SIG-M5 treated with dmso at 0.1 percent for 504 hours (cell line): ENCODE data around the gene R3HDM2.
"Not testable (repeated sequence)": the region's sequence is repeated elsewhere in the genome, so short reads cannot be mapped to it uniquely, and the experiment has no call there.

Source experiments
- DNase-seq: peaks from one replicate; lab custom pipeline; 2025; ENCODE audit not compliant: unreplicated experiment; lab: John Stamatoyannopoulos, UW

R3HDM2 gene

GRCh38 chr12:57429473-57430111 is 1.3 kb downstream of the R3HDM2 start:
- peak; percentile 24 for DNase-seq

DNA sequence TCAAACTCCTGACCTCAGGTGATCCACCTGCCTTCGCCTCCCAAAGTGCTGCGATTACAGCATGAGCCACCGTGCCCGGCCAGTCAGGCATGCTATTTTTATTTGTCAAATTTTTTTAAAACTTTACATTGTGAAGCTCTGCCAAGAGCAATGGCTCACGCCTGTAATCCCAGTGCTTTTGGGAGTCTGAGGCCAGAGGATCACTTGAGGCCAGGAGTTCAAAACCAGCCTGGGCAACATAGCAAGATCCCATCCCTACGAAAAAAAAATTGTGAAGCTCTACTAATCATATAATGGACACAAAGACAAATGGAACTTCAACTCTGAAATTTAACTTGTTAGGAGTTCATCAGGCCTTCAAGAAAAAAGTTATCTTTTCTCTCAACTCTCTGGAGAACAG is 1.9 kb downstream of the R3HDM2 start:
- DNase-seq = no peak

DNA sequence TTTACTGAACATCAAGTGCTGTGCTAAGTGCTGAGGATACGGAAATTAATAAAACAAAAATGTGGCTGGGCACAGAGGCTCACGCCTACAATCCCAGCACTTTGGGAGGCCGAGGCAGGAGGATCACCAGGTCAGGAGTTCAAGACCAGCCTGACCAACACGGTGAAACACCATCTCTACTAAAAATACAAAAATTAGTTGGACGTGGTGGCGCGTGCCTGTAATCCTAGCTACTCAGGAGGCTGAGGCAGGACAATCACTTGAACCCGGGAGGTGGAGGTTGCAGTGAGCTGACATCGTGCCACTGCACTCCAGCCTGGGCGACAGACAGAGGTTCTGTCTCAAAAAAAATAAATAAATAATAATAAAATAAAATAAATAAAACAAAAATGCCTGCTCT is 3.9 kb downstream of the R3HDM2 start:
- DNase-seq = not testable (repeated sequence)

DNA sequence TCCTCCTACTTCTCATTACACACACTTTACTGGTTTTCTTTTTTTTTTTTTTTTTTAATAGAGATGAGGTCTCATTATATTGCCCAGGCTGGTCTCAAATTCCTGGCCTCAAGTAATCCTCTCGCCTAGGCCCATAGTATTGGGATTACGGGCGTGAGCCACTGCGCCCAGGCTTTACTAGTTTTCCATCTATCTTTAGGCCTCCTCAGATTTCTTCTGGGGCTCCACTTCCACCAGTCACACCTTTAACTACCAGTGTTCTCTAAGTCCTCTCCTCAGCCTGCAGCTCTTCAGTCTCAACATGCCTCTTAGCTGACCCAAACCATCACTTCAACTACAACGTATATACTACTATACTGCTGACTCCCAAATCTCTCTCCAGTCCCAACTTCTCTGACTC is 10.4 kb downstream of the R3HDM2 start:
- no peak for DNase-seq

DNA sequence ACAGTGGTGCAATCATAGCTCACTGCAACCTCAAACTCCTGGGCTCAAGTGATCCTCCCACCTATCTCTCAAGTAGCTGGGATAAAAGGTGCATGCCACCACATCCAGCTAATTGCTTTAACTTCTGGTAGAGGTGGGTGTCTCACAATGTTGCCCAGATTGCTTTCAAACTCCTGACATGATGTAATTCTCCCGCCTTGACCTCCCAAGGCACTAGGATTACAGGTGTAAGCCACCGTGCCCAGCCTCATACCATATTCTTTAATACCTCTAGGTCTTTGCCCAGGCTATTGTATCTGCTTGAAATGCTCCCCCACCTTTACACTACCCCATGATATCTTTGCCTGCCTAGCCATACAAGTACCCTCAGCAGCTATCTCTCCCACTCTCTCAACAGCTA is 11.3 kb downstream of the R3HDM2 start:
- DNase-seq = no peak

GRCh38 chr12:57418255-57418654 is 12.6 kb downstream of the R3HDM2 start:
- no peak for DNase-seq

- DNase-seq = no peak
These were observed 14.5 kb downstream of the R3HDM2 start for GRCh38 chr12:57416039-57416996.

- DNase-seq = no peak
These were observed 15.8 kb downstream of the R3HDM2 start for GRCh38 chr12:57415088-57415487.

DNA sequence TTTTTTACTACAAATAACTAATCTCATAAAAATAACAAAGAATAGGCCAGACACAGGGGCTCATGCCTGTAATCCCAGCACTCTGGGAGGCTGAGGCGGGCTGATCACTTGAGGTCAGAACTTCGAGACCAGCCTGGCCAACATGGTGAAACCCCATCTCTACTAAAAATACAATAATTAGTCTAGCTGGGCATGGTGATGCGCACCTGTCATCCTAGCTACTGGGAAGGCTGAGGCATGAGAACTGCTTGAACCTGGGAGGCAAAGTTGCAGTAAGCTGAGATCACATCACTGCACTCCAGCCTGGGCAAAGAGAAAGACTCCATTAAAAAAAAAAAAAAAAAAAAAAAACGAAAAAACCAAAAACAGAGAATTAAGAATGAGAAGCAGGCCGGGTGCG is 16.7 kb downstream of the R3HDM2 start:
- not testable (repeated sequence) for DNase-seq

GRCh38 chr12:57410534-57410933 is 20.3 kb downstream of the R3HDM2 start:
- no peak for DNase-seq

DNA sequence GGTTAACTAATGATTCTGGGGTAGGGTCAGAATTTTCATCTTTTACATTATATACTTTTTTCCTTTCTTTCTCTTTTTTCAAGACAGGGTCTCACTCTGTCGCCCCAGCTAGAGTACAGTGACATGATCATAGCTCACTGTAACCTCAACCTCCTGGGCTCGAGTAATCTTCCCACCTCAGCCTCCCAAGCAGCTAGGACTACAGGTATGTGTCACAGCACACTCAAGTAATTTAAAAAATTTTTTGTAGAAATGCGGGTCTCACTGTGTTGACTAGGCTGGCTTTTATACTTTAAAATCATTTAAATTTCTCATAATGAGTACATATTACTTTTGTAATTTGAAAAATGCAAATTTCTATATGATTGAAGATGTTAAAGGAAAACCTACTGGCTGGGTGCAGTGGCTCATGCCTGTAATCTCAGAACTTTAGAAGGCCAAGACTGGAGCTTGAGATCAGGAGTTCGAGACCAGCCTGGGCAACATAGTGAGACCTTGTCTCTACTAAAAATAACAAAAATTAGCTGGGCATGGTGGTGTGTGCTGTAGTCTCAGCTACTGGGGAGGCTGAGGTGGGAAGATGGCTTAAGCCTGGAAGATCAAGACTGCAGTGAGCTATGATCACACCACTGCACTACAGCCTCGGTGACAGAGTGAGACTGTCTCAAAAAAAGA is 25.7 kb downstream of the R3HDM2 start:
- no peak for DNase-seq

GRCh38 chr12:57402156-57402555 is 28.7 kb downstream of the R3HDM2 start:
- DNase-seq = not testable (repeated sequence)

DNA sequence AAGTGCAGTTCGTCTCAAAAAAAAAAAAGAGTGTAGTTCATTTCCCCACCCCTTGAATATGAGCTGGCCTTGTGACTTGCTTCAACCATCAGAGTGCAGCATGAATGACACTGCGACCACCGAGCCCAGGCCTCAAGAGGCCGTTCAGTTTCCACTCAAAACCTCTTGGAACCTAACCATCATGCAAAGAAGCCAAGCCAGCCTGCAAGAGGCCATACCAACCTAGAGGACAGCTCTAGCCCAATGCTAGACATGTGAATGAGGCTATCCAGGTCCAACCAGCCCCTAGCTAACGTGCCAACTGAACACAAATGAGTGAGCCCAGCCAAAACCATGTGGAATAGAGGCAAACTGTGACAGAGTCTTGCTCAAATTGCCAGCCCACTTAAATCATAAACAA is 29.7 kb downstream of the R3HDM2 start:
- DNase-seq = no peak

- DNase-seq = not testable (repeated sequence)
These were observed 31.0 kb downstream of the R3HDM2 start for GRCh38 chr12:57399718-57400463.

- no peak for DNase-seq
These were observed 33.4 kb downstream of the R3HDM2 start for GRCh38 chr12:57397441-57397840.

GRCh38 chr12:57395121-57395520 is 35.7 kb downstream of the R3HDM2 start:
- no peak for DNase-seq

- no peak for DNase-seq
These were observed 40.7 kb downstream of the R3HDM2 start for GRCh38 chr12:57390174-57390573.

DNA sequence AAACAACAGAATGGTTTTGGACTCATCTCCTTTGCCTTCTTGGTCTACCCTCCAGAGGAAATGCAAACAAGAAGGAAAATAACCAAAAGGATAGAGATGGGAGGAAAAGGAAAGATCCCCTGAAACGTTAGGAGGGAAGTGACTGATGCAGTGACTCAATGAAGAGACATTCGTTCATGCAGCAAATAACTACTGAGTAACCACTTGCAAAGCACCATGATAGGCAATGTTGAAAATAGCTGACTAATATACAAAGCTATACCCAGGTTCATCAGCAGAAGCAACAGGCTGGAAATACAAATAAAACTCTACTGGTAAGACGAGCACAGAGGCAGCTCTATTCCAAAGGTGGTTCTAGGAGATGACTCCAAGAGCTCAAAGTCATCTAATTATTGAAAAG is 41.8 kb downstream of the R3HDM2 start:
- no peak for DNase-seq

DNA sequence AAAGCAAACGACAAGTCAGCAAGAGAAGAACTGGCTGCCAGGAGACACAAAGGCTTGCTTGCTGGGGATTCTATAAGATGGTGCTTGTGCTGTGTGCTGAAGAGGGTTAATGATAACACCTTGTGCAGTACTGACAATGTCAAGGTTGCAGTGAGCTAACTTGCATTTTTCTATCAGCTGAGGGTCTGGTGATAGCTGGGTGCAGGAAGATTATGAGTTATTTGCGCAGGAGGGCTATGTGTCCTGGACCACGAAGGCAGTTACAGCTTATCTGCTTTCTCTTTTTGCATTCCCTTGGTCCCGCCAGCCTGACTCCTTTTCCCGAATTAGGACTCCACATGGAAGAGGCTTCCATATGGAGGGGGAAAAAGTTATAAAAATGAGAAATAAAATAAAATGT is 42.4 kb downstream of the R3HDM2 start:
- no peak for DNase-seq

DNA sequence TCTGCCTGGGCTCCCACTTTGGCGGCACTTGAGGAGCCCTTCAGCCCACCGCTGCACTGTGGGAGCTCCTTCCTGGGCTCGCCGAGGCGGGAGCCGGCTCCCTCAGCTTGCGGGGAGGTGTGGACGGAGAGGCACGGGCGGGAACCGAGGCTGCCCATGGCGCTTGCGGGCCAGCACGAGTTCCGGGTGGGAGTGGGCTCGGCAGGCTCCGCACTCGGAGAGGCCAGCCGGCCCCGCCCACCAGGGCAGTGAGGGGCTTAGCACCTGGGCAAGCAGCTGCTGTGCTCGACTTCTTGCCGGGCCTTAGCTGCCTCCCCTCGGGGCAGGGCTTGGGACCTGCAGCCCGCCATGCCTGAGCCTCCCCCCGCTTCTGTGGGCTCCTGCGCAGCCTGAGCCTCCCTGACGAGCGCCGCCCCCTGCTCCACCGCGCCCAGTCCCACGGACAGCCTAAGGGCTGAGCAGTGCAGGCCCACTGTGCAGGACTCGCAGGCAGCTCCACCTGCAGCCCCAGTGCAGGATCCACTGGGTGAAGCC is 44.6 kb downstream of the R3HDM2 start:
- DNase-seq = no peak

- no peak for DNase-seq
These were observed 45.3 kb downstream of the R3HDM2 start for GRCh38 chr12:57385586-57385985.
